K562 (cell line): ENCODE measurements around the gene TPGS1. TPM values are rescaled to one million over a fixed set of nuclear protein-coding genes. Genes with fewer than 3 reads are reported as not detected.

Source experiments
- ETV5 ChIP-seq: sonication (generic); formaldehyde crosslinking; IDR thresholded peaks from 2 replicates; pipeline ENCODE4 v1.4.0; 2020; ENCODE audit warnings: low read depth, mild to moderate bottlenecking, missing genetic modification reagents
- FOXA3 ChIP-seq, 2 experiments: fragments of 450-650 bp in 1 of 2; sonication (generic) in 1 of 2; formaldehyde crosslinking; IDR thresholded peaks in 1 of 2; conservative IDR thresholded peaks in 1 of 2; 2 replicates each; pipeline versions ENCODE4 v1.4.0 to v1.8.0; 2020 to 2022; ENCODE audit warnings: mild to moderate bottlenecking in 2 of 2, missing genetic modification reagents in 1 of 2
- GTF2E2 ChIP-seq: fragments of 200-800 bp; sonication (Bioruptor generic); IDR thresholded peaks from 2 replicates; pipeline ENCODE4 v1.6.1; 2016; ENCODE audit warnings: missing genetic modification characterization, missing compliant biosample characterization
- HSF4 ChIP-seq: fragments of 250-450 bp; sonication (Bioruptor Pico); IDR thresholded peaks from 2 replicates; pipeline ENCODE4 v2.1.2; 2022; ENCODE audit warnings: mild to moderate bottlenecking, moderate library complexity, borderline replicate concordance
- KLF10 ChIP-seq: fragments of 250-450 bp; sonication (Bioruptor Pico); IDR thresholded peaks from 2 replicates; pipeline ENCODE4 v1.6.1; 2021; ENCODE audit warnings: matching md5 sums
- MAZ ChIP-seq, 2 experiments: fragments of 450-650 bp in 1 of 2; sonication (generic) in 1 of 2; formaldehyde crosslinking; IDR thresholded peaks in 1 of 2; conservative IDR thresholded peaks in 1 of 2; 2 replicates each; pipeline versions ENCODE4 v1.4.0 to v1.5.0; 2020; ENCODE audit warnings: mild to moderate bottlenecking in 1 of 2, missing genetic modification reagents in 1 of 2
- NR1H2 ChIP-seq: sonication (generic); formaldehyde crosslinking; IDR thresholded peaks from 2 replicates; pipeline ENCODE4 v1.4.0; 2020; ENCODE audit warnings: mild to moderate bottlenecking, missing genetic modification reagents
- NR2C1 ChIP-seq, 2 experiments: fragments of 450-650 bp; IDR thresholded peaks; 2 replicates each; pipeline ENCODE4 v1.6.1; 2017; ENCODE audit warnings: mild to moderate bottlenecking in 2 of 2, antibody characterized with exemption in 1 of 2, inconsistent platforms in 1 of 2, missing compliant biosample characterization in 1 of 2, missing genetic modification characterization in 1 of 2
- NR2C2 ChIP-seq, 2 experiments: fragments of 200-800 bp in 1 of 2; sonication (Bioruptor generic) in 1 of 2; sonication (generic) in 1 of 2; formaldehyde crosslinking in 1 of 2; IDR thresholded peaks; 2 replicates each; pipeline versions ENCODE4 v1.6.1 to v1.8.0; 2016 to 2022; ENCODE audit warnings: mild to moderate bottlenecking in 1 of 2, missing compliant biosample characterization in 1 of 2, missing genetic modification characterization in 1 of 2, missing genetic modification reagents in 1 of 2
- PYGO2 ChIP-seq: fragments of 450-650 bp; IDR thresholded peaks from 2 replicates; pipeline ENCODE4 v1.6.1; 2016; ENCODE audit warnings: mild to moderate bottlenecking, missing genetic modification characterization, moderate library complexity, missing compliant biosample characterization
- STAG1 ChIP-seq: sonication (generic); formaldehyde crosslinking; IDR thresholded peaks from 2 replicates; pipeline ENCODE4 v1.5.0; 2020; ENCODE audit warnings: missing genetic modification reagents, borderline replicate concordance
- TSHZ1 ChIP-seq: fragments of 250-450 bp; sonication (Bioruptor Pico); IDR thresholded peaks from 2 replicates; pipeline ENCODE4 v1.4.0; 2020; ENCODE audit warnings: mild to moderate bottlenecking, moderate library complexity
- ZBTB7A ChIP-seq: IDR thresholded peaks from 2 replicates; pipeline ENCODE4 v1.6.1; 2011; ENCODE audit warnings: low read depth, mild to moderate bottlenecking, low read length, moderate library complexity, borderline replicate concordance; ENCODE audit not compliant: control insufficient read depth
- ZBTB8A ChIP-seq: fragments of 450-650 bp; IDR thresholded peaks from 2 replicates; pipeline ENCODE4 v1.6.1; 2018; ENCODE audit warnings: mild to moderate bottlenecking, moderate library complexity; ENCODE audit not compliant: partially characterized antibody
- ZNF212 ChIP-seq: fragments of 450-650 bp; formaldehyde crosslinking; IDR thresholded peaks from 2 replicates; pipeline ENCODE4 v1.4.0; 2020; ENCODE audit warnings: mild to moderate bottlenecking
- ZZZ3 ChIP-seq: fragments of 450-650 bp; IDR thresholded peaks from 2 replicates; pipeline ENCODE4 v1.6.1; 2016; ENCODE audit warnings: antibody characterized with exemption, mild to moderate bottlenecking, moderate library complexity
- polyA plus RNA-seq, 8 experiments: library from polyadenylated mRNA; depleted of rRNA in 4 of 8; stranded (reverse) in 5 of 8; unstranded in 3 of 8; fragments of >200 nt; fragmentation: Nextera tagmentation in 2 of 8; fragmentation: Illumina TruSeq in 1 of 8; extraction: Ambion mirVana in 2 of 8; extraction: Trizol in 1 of 8; gene quantifications; 2 replicates each; pipeline versions ENCODE4 v1.2.1 to v1.2.3, GENCODE V29; 2011 to 2014; ENCODE audit warnings: inconsistent platforms in 1 of 8, missing spikeins in 1 of 8
- total RNA-seq, 7 experiments: library from RNA; depleted of rRNA in 6 of 7; stranded (reverse); fragments of >200 nt in 6 of 7; fragmentation: Illumina TruSeq in 2 of 7; extraction: Trizol in 2 of 7; gene quantifications; 2 replicates each; pipeline versions ENCODE4 v1.2.1 to v1.2.3, GENCODE V29; 2011 to 2021; ENCODE audit warnings: low replicate concordance in 1 of 7
- TF ChIP-seq, protein P1 (sequence below): IDR thresholded peaks from 3 replicates; pipeline ENCODE4 v1.6.1; 2011; ENCODE audit warnings: borderline replicate concordance, mild to moderate bottlenecking, moderate library complexity; ENCODE audit not compliant: insufficient read length; ENCODE audit errors: extremely low read depth
- TF ChIP-seq, protein P2 (sequence below): fragments of 450-650 bp; IDR thresholded peaks from one replicate; pipeline ENCODE4 v1.6.1; 2018; ENCODE audit warnings: mild to moderate bottlenecking, moderate library complexity; ENCODE audit not compliant: partially characterized antibody

Gene TPGS1
- total and polyA plus RNA-seq, 9 of the 15 experiments (the other 6 are each of a cell fraction or from before 2014, with no cell fraction given) = 0.30 to 31.6 (median 1.2) TPM; not detected in 2

DNA sequence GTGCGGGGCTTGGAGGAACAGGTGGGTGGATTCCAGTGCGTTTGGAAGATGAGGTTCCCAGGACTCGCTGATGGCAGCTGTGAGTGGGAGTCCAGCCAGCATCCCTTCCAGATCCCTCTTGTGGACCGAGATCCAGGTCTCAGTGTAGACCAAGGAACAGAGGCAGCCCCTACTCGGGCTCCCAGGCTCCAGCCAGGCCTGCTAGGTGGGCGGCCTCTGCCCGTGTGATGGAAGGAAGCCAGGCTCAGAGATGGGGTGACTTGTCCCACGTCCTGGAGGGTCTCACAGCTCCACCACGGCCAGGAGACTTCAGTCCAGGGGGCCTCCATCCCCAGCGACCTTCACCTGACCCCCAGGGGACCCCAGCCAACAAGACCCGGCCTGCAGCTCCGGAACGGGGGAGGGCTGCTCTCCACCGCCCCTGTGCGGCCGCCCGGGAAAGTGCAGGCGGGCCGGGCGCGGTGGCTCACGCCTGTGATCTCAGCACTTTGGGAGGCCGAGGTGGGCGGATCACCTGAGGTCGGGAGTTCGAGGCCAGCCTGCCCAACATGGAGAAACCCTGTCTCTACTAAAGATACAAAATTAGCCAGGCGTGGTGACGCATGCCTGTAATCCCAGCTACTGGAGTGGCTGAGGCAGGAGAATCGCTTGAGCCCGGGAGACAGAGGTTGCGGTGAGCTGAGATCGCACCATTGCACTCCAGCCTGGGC lies 11.7 kb upstream of the TPGS1 start (continued):
- TF ChIP-seq ETV5 (CRISPR knock-in tag) (0 out of 2 replicates have a peak, but pooled peaks have one; percentile 35), TSHZ1 (CRISPR knock-in tag) (no peak), STAG1 (0 out of 2 replicates have a peak, but pooled peaks have one; percentile 19), ZNF212 (CRISPR knock-in tag) (no peak), ZBTB7A (peak; percentile 96), ZZZ3 (no peak), NR1H2 (CRISPR knock-in tag) (no peak), PYGO2 (tag) (no peak), ZBTB8A (no peak), FOXA3 (CRISPR knock-in tag; conservative IDR thresholded peaks at IDR 0.05 in 1 of 2, IDR thresholded peaks at IDR 0.05 in 1 of 2) (no peak), NR2C2 (CRISPR knock-in tag; IDR thresholded peaks at IDR 0.05) (no peak), NR2C2 (tag; IDR thresholded peaks at IDR 0.05) (no peak), KLF10 (CRISPR knock-in tag) (no peak), GTF2E2 (tag) (no peak), MAZ (CRISPR knock-in tag; conservative IDR thresholded peaks at IDR 0.05 in 1 of 2, IDR thresholded peaks at IDR 0.05 in 1 of 2) (peak; percentile 38 to 48; a peak in 3 of 4 replicates), HSF4 (CRISPR knock-in tag) (no peak), NR2C1 (IDR thresholded peaks at IDR 0.05) (no peak; the same call in 1 of the 2 replicates), NR2C1 (tag; IDR thresholded peaks at IDR 0.05) (no peak)
- TF ChIP-seq, protein P1, sequence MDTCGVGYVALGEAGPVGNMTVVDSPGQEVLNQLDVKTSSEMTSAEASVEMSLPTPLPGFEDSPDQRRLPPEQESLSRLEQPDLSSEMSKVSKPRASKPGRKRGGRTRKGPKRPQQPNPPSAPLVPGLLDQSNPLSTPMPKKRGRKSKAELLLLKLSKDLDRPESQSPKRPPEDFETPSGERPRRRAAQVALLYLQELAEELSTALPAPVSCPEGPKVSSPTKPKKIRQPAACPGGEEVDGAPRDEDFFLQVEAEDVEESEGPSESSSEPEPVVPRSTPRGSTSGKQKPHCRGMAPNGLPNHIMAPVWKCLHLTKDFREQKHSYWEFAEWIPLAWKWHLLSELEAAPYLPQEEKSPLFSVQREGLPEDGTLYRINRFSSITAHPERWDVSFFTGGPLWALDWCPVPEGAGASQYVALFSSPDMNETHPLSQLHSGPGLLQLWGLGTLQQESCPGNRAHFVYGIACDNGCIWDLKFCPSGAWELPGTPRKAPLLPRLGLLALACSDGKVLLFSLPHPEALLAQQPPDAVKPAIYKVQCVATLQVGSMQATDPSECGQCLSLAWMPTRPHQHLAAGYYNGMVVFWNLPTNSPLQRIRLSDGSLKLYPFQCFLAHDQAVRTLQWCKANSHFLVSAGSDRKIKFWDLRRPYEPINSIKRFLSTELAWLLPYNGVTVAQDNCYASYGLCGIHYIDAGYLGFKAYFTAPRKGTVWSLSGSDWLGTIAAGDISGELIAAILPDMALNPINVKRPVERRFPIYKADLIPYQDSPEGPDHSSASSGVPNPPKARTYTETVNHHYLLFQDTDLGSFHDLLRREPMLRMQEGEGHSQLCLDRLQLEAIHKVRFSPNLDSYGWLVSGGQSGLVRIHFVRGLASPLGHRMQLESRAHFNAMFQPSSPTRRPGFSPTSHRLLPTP = peak; percentile 49
- TF ChIP-seq, protein P2, sequence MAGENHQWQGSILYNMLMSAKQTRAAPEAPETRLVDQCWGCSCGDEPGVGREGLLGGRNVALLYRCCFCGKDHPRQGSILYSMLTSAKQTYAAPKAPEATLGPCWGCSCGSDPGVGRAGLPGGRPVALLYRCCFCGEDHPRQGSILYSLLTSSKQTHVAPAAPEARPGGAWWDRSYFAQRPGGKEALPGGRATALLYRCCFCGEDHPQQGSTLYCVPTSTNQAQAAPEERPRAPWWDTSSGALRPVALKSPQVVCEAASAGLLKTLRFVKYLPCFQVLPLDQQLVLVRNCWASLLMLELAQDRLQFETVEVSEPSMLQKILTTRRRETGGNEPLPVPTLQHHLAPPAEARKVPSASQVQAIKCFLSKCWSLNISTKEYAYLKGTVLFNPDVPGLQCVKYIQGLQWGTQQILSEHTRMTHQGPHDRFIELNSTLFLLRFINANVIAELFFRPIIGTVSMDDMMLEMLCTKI = no peak
